ENCODE measurements around the gene SLC23A2. TPM values are rescaled to one million over a fixed set of nuclear protein-coding genes. Genes with fewer than 3 reads are reported as not detected.

Gene SLC23A2
- total RNA-seq, 1 donor from 2014 or later = 20.8 TPM

GRCh38 chr20:4905195-4905594 lies 96.1 kb downstream of the SLC23A2 start:
- DNase-seq (ENCODE audit: low read depth) = no peak

GRCh38 chr20:4904127-4904860 lies 97.0 kb downstream of the SLC23A2 start:
- no peak overlapping the region for H3K4me3 Mint-ChIP-seq (ENCODE audit: unreplicated experiment)
- H3K27ac ChIP-seq (ENCODE audit: low read depth, low read length) = no peak overlapping the region

More at GRCh38 chr20:4905195-4905594, 96.1 kb downstream of the SLC23A2 start:
- Histone ChIP-seq H3K36me3 (ENCODE audit: insufficient read depth, low read length) (no peaks in the 10 kb centered on the region), H3K27me3 (ENCODE audit: insufficient read depth, low read length) (no peaks in the 10 kb centered on the region), H3K4me1 (ENCODE audit: insufficient read depth, low read length) (no peaks in the 10 kb centered on the region), H3K4me2 (ENCODE audit: low read length) (no peak overlapping the region), H3K9me3 (ENCODE audit: insufficient read depth, low read depth, low read length) (no peaks in the 10 kb centered on the region), H3K79me2 (ENCODE audit: insufficient read depth, low read length) (no peaks in the 10 kb centered on the region), H4K20me1 (ENCODE audit: insufficient read depth, low read length) (no peaks in the 10 kb centered on the region), H2AFZ (ENCODE audit: low read depth, low read length) (no peak overlapping the region), H3K9ac (ENCODE audit: low read length) (no peak overlapping the region), H3K27ac (ENCODE audit: low read depth, low read length) (no peak overlapping the region), H3K4me3 (ENCODE audit: insufficient read depth, low read depth, low read length) (no peak overlapping the region)
- H3K36me3 Mint-ChIP-seq (ENCODE audit: low read depth, unreplicated experiment) = peaks cover 6% of the 10 kb centered on the region
- H3K4me1 Mint-ChIP-seq (ENCODE audit: low read depth, unreplicated experiment) = no peaks in the 10 kb centered on the region
- H3K4me3 Mint-ChIP-seq (ENCODE audit: unreplicated experiment) = no peak overlapping the region
- no peak for FAIRE-seq
- TF ChIP-seq CTCF (IDR thresholded peaks at IDR 0.05; ENCODE audit: insufficient read depth, low read depth, low read length) (no peak), EZH2 (IDR thresholded peaks at IDR 0.05; ENCODE audit: insufficient read depth, low read length) (no peak)
- H3K9me3 Mint-ChIP-seq (ENCODE audit: unreplicated experiment) = no peaks in the 10 kb centered on the region
- H3K27ac Mint-ChIP-seq (ENCODE audit: unreplicated experiment) = no peak overlapping the region
- H3K27me3 Mint-ChIP-seq (ENCODE audit: low read depth, unreplicated experiment) = no peaks in the 10 kb centered on the region

More at GRCh38 chr20:4904127-4904860, 97.0 kb downstream of the SLC23A2 start:
- Histone ChIP-seq H3K9ac (ENCODE audit: low read length) (no peak overlapping the region), H4K20me1 (ENCODE audit: insufficient read depth, low read length) (no peaks in the 10 kb centered on the region), H3K36me3 (ENCODE audit: insufficient read depth, low read length) (no peaks in the 10 kb centered on the region), H3K4me1 (ENCODE audit: insufficient read depth, low read length) (no peaks in the 10 kb centered on the region), H3K9me3 (ENCODE audit: insufficient read depth, low read depth, low read length) (no peaks in the 10 kb centered on the region), H3K4me2 (ENCODE audit: low read length) (no peak overlapping the region), H3K4me3 (ENCODE audit: insufficient read depth, low read depth, low read length) (no peak overlapping the region), H2AFZ (ENCODE audit: low read depth, low read length) (no peak overlapping the region), H3K27me3 (ENCODE audit: insufficient read depth, low read length) (no peaks in the 10 kb centered on the region), H3K79me2 (ENCODE audit: insufficient read depth, low read length) (no peaks in the 10 kb centered on the region)
- no peak for FAIRE-seq
- TF ChIP-seq CTCF (IDR thresholded peaks at IDR 0.05; ENCODE audit: insufficient read depth, low read depth, low read length) = no peak
- TF ChIP-seq EZH2 (IDR thresholded peaks at IDR 0.05; ENCODE audit: insufficient read depth, low read length) = no peak
- H3K9me3 Mint-ChIP-seq (ENCODE audit: unreplicated experiment) = no peaks in the 10 kb centered on the region
- no peaks in the 10 kb centered on the region for H3K27me3 Mint-ChIP-seq (ENCODE audit: low read depth, unreplicated experiment)
- H3K27ac Mint-ChIP-seq (ENCODE audit: unreplicated experiment) = no peak overlapping the region
- no peak for DNase-seq (ENCODE audit: low read depth)
- H3K4me1 Mint-ChIP-seq (ENCODE audit: low read depth, unreplicated experiment) = no peaks in the 10 kb centered on the region
- peaks cover 6% of the 10 kb centered on the region for H3K36me3 Mint-ChIP-seq (ENCODE audit: low read depth, unreplicated experiment)

Measured in astrocyte (in vitro differentiated cells and primary cell).